GM19351 (cell line): ENCODE results near the gene C12orf76.
"Not testable (repeated sequence)": the region's sequence is repeated elsewhere in the genome, so short reads cannot be mapped to it uniquely, and the experiment has no call there.

Experiments
- ATAC-seq: cut with Tn5 transposase; IDR thresholded peaks from one replicate; pipeline ENCODE4 v1.9.1; 2021; ENCODE audit warnings: mild to moderate bottlenecking, moderate library complexity; ENCODE audit not compliant: unreplicated experiment

Gene C12orf76

DNA sequence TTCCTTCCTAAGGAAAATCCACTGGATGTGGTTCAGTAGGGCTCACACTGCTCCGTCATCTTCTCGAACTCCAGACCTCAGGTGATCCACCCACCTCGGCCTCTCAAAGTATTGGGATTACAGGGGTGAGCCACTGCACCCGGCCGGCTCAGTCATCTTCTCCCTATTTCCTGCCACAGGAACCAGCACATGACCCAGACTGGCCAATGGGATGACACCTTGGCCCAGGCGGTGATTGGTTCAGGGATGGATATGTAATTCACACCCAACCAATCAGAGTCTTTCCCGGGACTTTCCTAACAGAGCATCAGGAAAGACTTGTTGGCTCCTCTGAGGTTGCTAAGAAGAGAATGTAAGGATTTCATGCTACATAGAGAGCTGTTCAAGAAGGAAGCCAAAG lies 19.2 kb upstream of the C12orf76 start:
- no peak for ATAC-seq

DNA sequence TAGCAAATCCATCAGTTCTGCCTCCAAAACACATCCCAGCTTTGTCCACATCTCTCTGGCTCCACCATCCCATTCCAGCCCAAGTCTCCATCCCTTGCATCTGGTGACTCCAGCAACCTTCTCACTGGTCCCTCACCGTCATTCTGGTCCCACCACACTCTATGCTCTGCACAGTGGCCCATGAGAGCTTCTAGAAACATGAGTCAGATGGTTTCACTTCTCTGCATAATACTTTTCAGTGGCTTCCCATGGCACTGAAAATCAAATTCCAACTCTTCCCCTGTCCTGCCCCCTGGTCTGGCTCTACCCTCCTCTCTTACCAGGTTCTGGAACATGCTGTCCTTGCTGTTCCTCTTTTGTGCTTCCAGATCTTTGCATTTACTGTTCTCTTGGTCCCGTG lies 17.2 kb upstream of the C12orf76 start:
- no peak for ATAC-seq

DNA sequence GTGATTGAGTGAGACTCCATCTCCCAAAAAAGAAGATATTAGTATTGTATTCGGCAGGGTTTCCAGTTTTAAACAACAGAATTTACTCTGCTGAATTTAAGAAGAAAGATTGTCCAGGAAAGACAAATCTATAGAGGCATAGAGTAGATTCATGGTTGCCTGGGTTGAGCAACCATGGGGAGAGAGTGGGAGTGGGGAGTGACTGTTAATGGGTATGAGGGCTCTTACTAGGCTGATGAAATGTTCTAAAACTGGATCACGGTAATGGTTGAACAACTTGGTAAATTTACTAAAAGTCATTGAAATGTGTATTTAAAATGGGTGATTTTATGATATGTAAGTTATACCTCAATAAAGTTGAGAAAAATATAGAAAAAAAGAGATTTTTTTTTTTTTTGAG lies 13.9 kb upstream of the C12orf76 start:
- ATAC-seq: no peak

DNA sequence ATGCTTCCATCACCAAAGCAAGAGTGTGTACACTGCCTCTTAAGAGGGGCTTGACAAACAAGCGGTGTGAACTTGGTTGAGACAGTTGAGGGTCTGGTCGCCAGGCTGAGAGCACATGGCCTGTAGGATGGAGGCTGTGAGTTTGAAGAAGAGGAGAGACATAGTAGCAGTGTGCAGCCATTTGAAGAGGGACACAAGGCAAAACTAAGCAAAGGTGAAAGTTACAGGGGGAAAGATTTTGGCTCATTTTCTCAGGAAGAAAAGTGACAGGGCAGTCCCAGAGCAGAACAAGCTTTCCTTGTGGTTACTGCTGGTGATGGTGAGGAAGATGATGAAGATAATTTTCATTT lies 11.3 kb upstream of the C12orf76 start:
- no peak for ATAC-seq

DNA sequence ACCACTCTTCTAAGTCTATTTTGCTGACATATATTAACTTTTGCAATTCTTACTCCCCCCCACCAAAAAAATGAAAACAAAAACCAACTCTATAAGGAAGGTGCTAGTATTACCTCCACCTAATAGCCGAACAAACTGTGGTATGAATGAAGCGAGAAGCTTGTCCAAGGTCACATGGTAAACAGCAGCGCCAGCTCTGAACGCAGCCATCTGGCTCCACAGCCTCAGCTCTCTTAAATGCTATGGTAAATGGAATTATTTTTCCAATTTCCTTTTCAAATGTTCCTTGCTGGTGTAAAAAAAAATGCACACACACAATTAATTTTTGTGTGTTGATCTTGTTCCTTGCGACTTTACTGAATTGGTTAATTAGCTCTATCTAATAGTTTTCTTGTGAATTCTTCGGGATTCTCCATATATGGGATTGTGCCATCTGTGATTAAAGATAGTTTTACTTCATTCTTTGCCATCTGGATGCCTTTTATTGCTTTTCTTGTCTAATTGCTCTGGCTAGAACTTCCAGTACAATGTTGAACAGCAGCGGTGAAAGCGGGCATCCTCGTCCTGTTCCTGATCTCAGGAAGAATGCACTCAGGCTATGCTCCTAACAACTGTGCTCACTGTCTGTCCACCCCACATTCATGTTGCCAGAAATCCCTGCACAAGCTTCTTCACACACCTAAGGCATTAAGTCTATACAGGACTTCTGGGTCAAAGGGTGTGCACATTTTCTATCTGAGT lies 10.7 kb upstream of the C12orf76 start:
- no peak for ATAC-seq

DNA sequence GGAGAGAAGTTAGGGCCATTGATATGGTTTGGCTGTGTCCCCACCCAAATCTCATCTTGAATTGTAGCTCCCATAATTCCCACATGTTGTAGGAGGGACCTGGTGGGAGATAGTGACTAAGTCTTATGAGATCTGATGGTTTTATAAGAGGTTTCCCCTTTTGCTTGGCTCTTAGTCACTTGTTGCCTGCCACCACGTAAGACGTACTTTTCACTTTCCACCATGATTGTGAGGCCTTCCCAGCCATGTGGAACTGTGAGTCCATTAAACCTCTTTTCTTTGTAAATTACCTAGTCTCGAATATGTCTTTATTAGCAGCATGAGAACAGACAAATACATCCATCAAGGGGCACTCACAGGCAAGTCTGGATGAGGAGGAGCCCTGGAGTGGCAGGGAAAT lies 8.3 kb upstream of the C12orf76 start:
- not testable (repeated sequence) for ATAC-seq

DNA sequence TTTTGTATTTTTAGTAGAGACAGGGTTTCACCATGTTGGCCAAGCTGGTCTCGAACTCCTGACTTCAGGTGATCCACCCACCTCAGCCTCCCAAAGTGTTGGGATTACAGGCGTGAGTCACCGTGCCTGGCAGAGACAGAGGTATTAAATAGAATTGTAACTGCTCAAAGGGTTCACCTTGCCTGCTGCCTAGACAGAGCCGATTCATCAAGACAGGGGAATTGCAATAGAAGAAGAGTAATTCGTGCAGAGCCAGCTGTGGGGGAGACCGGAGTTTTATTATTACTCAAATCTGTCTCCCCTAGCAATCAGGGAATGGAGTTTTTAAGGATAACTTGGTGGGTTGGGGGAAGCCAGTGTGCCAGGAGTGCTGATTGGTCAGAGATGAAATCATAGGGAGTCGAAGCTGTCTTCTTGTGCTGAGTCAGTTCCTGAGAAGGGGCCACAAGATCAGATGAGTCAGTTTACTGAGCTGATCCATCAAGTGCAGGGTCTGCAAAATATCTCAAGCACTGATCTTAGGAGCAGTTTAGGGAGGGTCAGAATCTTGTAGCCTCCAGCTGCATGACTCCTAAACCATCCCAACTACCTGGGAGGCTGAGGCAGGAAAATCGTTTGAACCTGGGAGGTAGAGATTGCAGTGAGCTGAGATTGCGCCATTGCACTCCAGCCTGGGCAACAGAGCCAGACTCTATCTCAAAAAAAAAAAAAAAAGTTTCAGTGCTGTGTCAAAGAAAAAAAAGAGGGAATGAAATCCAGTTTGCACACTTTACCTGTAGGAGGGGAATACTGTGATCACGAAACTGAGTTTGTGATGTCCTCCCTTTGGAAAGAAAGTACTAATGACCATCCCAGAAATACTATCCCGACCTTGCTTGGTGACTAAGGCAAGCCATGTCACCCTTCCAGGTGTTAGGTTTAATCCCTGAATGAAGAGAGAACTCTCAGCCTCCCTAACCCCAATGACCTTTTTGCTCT lies 7.3 kb upstream of the C12orf76 start:
- not testable (repeated sequence) for ATAC-seq

DNA sequence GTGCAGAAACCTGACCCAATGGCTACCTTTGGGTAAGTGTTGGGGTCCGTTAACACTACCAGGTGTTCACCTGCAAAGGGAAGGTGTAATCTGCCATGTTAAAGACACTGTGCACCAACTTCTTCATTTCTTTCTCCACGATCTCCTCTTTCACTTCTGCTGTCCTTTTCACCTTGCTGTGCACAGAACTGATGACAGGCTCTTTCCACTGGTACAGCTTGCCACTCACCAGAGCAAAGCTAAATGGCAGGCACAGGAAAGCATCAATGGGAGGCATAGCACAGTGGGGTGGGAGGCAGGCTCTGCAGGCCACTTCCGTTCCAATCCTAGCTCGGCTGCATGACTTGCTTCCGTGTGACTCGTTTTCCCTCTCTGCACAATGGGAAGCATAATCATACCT lies 2.6 kb upstream of the C12orf76 start:
- ATAC-seq: no peak

DNA sequence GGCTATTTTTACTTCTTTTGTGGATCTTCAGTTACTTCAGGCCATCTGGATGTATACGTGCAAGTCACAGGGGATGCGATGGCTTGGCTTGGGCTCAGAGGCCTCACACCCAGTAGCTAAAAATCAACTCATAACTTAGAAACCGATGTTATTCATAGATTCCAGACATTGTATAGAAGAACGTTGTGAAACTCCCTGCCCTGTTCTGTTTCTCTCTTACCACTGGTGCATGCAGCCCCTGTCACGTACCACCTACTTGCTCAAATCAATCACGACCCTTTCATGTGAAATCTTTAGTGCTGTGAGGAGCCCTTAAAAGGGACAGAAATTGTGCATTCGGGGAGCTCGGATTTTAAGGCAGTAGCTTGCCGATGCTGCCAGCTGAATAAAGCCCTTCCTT lies 1.3 kb upstream of the C12orf76 start:
- not testable (repeated sequence) for ATAC-seq

DNA sequence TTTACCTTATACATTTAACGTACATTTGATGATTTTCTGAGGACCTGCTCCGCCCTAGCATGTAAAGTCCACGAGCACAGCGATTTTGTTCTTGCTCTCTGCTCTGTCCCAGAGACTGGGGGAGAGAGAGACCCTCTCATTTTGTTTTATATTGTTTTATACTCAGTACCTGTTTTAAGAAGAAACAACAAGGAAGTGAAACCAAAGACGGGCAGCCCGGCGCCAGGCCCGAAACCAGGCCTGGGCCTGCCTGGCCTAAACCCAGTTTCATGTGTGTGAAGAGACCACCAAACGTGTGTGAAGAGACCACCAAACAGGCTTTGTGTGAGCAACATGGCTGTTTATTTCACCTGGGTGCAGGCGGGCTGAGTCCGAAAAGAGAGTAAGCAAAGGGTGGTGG lies 712 bp upstream of the C12orf76 start:
- not testable (repeated sequence) for ATAC-seq

DNA sequence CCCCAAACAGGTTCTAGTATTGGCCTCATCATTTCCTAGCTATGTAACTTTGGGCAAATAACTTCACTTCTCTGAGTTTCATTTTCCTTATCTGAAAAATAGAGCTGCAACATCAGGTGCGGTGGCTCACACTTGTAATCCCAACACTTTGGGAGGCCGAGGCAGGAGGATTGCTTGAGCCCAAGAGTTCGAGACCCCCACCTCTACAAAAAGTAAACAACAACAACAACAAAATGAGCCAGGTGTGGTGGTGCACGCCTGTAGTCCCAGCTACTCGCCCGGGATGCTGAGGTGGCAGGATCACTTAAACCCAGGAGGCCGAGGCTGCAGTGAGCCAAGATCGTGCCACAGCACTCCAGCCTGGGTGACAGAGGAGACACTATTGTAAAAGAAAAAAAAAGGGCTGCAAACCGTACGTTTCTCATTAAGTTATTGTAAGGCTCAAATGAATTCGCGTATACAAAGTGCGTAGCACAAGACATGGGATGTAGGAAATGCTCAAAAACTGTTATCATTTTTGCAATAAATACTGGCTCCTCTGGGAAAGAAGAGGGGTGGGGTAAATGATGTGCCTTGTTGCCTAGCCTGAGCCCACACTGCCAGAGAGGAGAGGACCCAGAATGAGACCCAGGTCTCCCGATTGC lies 903 bp downstream of the C12orf76 start:
- ATAC-seq: no peak

DNA sequence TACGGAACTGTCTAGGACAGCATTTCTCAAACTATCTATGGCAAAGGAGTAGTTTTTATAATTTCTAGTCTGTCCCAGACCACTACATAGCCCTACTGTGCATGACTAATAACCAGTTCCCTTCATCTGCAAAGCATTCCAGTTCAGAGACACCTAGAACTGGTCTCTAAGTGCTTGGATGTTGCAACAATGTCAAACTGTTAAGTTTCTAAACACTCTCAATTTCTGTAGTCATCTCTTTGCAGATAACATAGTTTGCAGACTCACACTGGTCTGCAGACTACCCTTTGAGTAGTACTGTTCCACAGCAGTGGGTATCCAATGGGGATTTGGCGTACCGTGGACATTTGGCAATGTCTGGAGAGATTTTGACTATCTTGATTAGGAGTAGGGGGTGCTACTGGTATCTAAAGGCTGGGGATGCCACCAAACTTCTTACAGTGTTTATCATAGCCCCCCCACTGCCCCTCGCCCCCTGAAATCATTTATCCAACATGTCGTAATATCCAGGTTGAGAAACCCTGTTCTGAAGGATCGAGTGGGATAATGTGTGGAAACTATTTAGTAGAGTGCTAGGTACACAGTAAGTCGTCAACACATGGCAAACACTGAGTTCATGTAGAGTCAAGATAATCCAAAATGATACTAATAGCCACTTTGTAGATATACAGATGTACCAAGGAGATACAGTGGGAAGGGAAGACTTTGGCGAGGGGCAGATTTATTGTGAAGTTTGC lies 1.7 kb downstream of the C12orf76 start:
- ATAC-seq: no peak

DNA sequence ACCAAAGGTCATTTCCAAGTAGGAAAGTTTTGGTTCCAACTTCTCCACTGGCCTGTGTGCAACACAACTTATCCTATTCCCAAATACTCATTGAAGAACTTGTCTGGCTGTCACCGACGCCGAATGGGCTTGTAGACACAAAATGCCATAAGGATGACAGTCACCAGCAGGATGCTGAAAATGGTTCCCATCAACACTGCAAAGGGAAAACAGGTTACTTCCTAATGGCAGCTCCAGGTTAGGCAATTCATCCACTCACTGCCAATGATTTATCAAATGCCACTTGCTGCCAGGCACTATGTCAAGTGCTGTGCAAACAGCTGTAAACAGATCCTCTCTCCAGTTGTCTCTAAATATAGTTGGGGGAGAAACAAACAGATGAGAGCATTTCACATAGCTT lies 6.1 kb downstream of the C12orf76 start:
- ATAC-seq: no peak

DNA sequence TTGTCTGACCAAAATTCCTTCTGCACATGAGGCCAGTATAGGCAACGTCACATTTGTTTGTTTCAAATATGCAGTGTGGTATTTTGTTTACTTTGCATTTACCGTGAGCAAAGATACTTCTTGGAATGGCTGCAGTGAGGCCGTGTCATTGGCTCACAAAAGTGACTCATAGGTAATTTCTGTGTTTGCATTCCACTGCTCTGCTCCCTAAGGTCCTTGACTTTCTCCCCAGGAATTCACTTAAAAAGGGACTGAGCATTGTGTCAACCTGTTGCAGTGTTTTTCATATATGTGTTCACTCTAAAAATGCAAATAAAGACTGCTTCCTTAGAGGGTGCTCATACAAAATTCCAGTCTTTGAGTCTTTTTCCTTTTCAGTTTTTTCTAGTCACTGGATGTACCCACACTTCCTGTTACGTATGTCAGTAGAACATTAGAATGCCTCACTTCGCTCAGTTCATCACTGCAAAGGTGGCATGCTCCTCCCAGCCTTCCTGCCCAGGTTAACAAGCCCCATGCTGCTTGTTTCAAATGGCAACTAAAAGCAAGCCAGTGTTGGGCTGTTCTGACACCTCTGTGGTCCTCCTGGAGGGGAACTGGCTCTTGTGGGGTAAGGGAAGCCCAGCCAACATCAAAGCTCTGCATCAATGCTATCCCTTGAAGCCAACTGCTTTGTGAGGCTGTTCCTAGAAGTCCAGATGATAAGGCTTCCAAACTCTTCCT lies 9.1 kb downstream of the C12orf76 start:
- ATAC-seq: no peak

DNA sequence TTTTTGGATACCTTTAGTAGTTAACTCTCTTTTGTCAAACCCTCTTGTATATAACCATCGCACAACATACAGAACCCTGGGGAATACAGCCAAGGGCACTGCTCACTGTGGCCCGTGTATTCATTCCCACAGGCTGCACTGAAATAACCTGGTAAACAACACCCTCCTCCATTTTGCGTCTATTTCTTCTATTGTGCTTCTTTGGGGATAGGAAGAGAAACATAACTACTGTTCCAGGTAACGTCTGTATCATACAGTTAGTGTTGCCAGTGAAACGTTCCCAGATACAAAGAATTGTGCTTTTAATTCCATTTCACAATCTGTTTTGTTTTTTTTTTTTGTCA lies 9.6 kb downstream of the C12orf76 start:
- no peak for ATAC-seq

DNA sequence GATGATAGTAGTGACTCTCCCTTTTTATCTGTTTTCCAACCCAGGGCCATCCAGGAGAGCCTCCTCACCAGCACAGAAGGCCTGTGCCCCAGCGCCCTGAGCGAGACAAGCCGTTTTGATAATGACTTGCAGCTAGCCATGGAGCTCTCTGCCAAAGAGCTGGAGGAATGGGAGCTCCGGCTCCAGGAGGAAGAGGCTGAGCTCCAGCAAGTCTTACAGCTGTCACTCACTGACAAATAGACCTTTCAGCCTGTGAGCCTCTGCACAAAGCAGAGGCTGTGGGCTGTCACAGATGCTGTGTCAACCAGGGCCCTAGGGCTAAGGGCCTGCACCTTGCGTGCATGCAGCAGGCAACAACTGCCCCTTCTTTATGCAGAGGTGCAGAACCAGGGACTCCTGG lies 11.0 kb downstream of the C12orf76 start:
- no peak for ATAC-seq

DNA sequence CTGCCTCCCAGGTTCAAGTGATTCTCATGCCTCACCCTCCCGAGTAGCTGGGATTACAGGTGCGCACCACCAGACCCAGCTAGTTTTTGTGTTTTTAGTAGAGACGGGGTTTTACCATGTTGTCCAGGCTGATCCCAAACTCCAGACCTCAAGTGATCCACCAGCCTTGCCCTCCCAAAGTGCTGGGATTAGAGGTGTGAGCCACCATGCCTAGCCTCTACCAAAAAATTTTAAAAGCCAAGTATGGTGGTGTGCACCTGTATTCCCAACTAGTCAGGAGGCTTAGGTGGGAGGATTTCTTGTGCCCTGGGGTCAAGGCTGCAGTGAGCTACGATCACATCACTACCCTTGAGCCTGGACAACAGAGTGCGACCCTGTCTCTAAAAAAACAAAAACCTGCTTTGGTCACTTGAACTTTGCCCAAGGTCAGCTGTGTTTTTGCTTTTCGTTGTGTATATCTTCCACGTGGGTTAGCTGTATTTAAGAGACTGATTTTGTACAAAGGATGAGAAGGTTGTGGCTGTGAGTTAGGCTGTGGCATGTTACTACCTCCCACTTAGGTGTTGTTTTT lies 12.7 kb downstream of the C12orf76 start:
- no peak for ATAC-seq

DNA sequence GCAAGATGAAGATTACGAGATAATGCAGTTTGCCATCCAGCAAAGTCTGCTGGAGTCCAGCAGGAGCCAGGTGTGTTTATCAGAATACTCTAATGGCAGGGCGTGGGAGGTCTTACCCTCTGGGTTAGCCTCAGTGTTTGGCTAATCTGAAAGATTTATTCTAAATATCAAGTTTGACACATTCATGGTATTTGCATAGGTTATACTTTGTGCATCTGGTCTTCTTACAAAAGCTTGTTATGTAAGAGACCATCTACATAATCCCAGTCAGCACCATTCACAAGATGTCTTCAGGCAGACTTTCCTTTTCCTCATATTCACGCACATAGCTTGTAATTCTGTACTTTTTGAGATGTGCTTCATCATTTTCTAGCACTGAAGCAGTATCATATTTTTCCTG lies 14.4 kb downstream of the C12orf76 start:
- ATAC-seq: no peak

DNA sequence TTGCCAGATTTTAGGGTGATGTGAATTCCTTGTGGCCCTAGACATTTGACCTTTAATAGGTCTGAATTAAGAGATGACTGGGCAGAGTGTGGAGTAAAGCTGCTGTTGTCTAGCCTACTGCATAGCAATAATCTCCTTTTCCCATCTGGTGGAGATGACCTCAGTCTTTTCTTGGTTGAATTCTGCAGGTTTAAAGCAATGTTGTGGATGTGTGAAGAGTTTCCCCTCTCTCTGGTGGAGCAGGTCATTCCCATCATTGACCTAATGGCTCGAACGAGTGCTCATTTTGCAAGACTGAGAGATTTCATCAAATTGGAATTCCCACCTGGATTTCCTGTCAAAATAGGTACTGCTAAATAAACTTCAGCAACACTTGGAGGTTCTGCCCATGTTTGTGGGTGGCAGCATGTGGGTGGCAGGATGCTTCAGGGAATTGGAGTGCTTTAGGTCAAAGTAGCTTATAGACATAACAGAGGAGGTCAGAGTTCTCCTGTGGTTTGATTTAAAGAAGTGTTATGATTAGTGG lies 19.0 kb downstream of the C12orf76 start:
- ATAC-seq: no peak

DNA sequence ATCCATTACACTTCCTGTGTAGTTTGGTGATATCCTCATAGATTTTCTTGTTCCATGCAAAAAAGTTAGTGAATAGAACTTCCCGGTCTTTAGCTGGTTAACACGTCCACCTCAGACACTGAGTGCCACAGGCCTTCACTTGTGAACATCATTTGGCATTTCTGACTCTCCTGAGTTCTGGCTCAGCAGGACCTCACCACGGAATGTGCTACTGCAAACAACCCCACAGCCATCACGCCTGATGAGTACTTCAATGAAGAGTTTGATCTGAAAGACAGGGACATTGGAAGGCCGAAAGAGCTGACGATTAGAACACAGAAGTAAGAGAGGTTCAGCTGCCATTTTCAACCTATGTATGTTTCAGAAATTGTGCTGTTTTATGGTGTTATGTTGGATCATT lies 20.0 kb downstream of the C12orf76 start:
- ATAC-seq: no peak
